ENCODE data around the gene IRAK4. TPM values are rescaled to one million over a fixed set of nuclear protein-coding genes. Genes with fewer than 3 reads are reported as not detected.
A peak's percentile ranks its signal among the peaks of the same experiment; 100 is the strongest.

IRAK4 gene
- total RNA-seq, 4 donors from 2014 or later = 16.2 to 79.4 (median 22.0) TPM

- H3K36me3 ChIP-seq = peaks cover 76% of the 10 kb centered on the region
- WGBS = 87% methylated on average over 4 of the region's 4 CpGs
- no peak overlapping the region for H3K4me3 ChIP-seq
- TF ChIP-seq EP300 (IDR thresholded peaks at IDR 0.05) (no peak), POLR2AphosphoS5 (IDR thresholded peaks at IDR 0.05) (no peak), POLR2A (IDR thresholded peaks at IDR 0.05) (no peak), CTCF (IDR thresholded peaks at IDR 0.05) (no peak)
- H3K27me3 ChIP-seq = no peaks in the 10 kb centered on the region
- no peak for DNase-seq (ENCODE audit: low spot score in 2 of 2)
- no peaks in the 10 kb centered on the region for H3K4me1 ChIP-seq
- H3K27ac ChIP-seq = no peak overlapping the region
- H3K9me3 ChIP-seq = no peaks in the 10 kb centered on the region
Observed at GRCh38 chr12:43797561-43798217, 38.9 kb downstream of the IRAK4 start.

- WGBS = 6% methylated on average over 20 of the region's 20 CpGs
- peaks cover 34% of the 10 kb centered on the region for H3K4me1 ChIP-seq
- TF ChIP-seq POLR2AphosphoS5 (IDR thresholded peaks at IDR 0.05) (no peak), CTCF (IDR thresholded peaks at IDR 0.05) (peak in 1 of 2 donors; percentile 1), POLR2A (IDR thresholded peaks at IDR 0.05) (no peak), EP300 (IDR thresholded peaks at IDR 0.05) (no peak)
- H3K27ac ChIP-seq = peak overlapping the region; percentile 98
- no peaks in the 10 kb centered on the region for H3K27me3 ChIP-seq
- H3K4me3 ChIP-seq = peak overlapping the region; percentile 96
- DNase-seq (ENCODE audit: low spot score in 2 of 2) = no peak
- no peaks in the 10 kb centered on the region for H3K9me3 ChIP-seq
- H3K36me3 ChIP-seq = peaks cover 17% of the 10 kb centered on the region
Observed at GRCh38 chr12:43805149-43805859, 46.6 kb downstream of the IRAK4 start.

GRCh38 chr12:43805860-43806736 lies 47.3 kb downstream of the IRAK4 start, which contains the start of gene TWF1:
Gene TWF1 (minus strand): TSS chr12:43806317. CDS start chr12:43806245, 72 bp downstream.
- no peaks in the 10 kb centered on the region for H3K9me3 ChIP-seq
- H3K36me3 ChIP-seq = peaks cover 10% of the 10 kb centered on the region
- TF ChIP-seq EP300 (IDR thresholded peaks at IDR 0.05) = no peak
- peak in 1 of 2 donors; percentile 76 for TF ChIP-seq POLR2A (IDR thresholded peaks at IDR 0.05)
- peak in 1 of 3 donors; percentile 39 for TF ChIP-seq POLR2AphosphoS5 (IDR thresholded peaks at IDR 0.05)
- TF ChIP-seq CTCF (IDR thresholded peaks at IDR 0.05) = peak in 1 of 2 donors; percentile 19
- no peaks in the 10 kb centered on the region for H3K27me3 ChIP-seq
- H3K4me3 ChIP-seq = peak within 1 kb of the TSS; percentile 96
- under 1% methylated on average over 51 of the region's 89 CpGs for WGBS
- peak within 1 kb of the TSS; percentile 98 for H3K27ac ChIP-seq
- DNase-seq (ENCODE audit: low spot score in 2 of 2) = peak; percentile 86 to 91
- peaks cover 34% of the 10 kb centered on the region for H3K4me1 ChIP-seq

- Histone ChIP-seq H3K27ac (peak overlapping the region; percentile 98), H3K4me3 (peak overlapping the region; percentile 96), H3K36me3 (peaks cover 6% of the 10 kb centered on the region), H3K4me1 (peaks cover 34% of the 10 kb centered on the region), H3K27me3 (no peaks in the 10 kb centered on the region), H3K9me3 (no peaks in the 10 kb centered on the region)
- WGBS = 6% methylated on average over 3 of the region's 3 CpGs
- no peak for DNase-seq (ENCODE audit: low spot score in 2 of 2)
- TF ChIP-seq POLR2AphosphoS5 (IDR thresholded peaks at IDR 0.05) (no peak), EP300 (IDR thresholded peaks at IDR 0.05) (no peak), POLR2A (IDR thresholded peaks at IDR 0.05) (no peak), CTCF (IDR thresholded peaks at IDR 0.05) (no peak)
Observed at GRCh38 chr12:43806737-43807072, 48.0 kb downstream of the IRAK4 start.
